OCI-LY1 (cell line): ENCODE results near the gene ZP4.

Experiments
- CTCF ChIP-seq: fragments of 200-600 bp; sonication (generic), shearing (Covaris generic); IDR thresholded peaks from 2 replicates; pipeline ENCODE4 v1.5.1; 2017; ENCODE audit warnings: mild to moderate bottlenecking, antibody characterized with exemption, low read length, moderate library complexity, mixed read lengths
- EZH2 ChIP-seq: fragments of 200-600 bp; sonication (generic), shearing (Covaris generic); IDR thresholded peaks from 2 replicates; pipeline ENCODE4 v1.8.0; 2017; ENCODE audit warnings: borderline replicate concordance, mixed run types, mild to moderate bottlenecking, antibody characterized with exemption, low read length, moderate library complexity, mixed read lengths

GRCh38 chr1:237873487-237874211 is 17.1 kb downstream of the ZP4 start:
- TF ChIP-seq CTCF (no peak), EZH2 (no peak)
